GM12875 (cell line): Measurements from ENCODE around the gene KCNIP4.
A peak's percentile ranks its signal among the peaks of the same experiment; 100 is the strongest.

Experiments used
- H3K4me3 ChIP-seq: one replicate; pipeline ENCODE4 v1.5.1; 2011; ENCODE audit warnings: low read depth, low read length, control low read depth
- TF ChIP-seq, protein P1 (sequence below): IDR thresholded peaks from 2 replicates; pipeline ENCODE4 v1.5.1; 2011; ENCODE audit warnings: low read depth, mild to moderate bottlenecking, control low read depth, inconsistent platforms, low read length, moderate library complexity, borderline replicate concordance; ENCODE audit not compliant: insufficient read depth

KCNIP4 gene

GRCh38 chr4:21469438-21470300, 478.9 kb downstream of the KCNIP4 start:
- TF ChIP-seq, protein P1, sequence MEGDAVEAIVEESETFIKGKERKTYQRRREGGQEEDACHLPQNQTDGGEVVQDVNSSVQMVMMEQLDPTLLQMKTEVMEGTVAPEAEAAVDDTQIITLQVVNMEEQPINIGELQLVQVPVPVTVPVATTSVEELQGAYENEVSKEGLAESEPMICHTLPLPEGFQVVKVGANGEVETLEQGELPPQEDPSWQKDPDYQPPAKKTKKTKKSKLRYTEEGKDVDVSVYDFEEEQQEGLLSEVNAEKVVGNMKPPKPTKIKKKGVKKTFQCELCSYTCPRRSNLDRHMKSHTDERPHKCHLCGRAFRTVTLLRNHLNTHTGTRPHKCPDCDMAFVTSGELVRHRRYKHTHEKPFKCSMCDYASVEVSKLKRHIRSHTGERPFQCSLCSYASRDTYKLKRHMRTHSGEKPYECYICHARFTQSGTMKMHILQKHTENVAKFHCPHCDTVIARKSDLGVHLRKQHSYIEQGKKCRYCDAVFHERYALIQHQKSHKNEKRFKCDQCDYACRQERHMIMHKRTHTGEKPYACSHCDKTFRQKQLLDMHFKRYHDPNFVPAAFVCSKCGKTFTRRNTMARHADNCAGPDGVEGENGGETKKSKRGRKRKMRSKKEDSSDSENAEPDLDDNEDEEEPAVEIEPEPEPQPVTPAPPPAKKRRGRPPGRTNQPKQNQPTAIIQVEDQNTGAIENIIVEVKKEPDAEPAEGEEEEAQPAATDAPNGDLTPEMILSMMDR = peak; percentile 19; the same call in 1 of the 2 replicates
- H3K4me3 ChIP-seq = no peak overlapping the region

- TF ChIP-seq, protein P1 = no peak
- H3K4me3 ChIP-seq = no peak overlapping the region
Measured at GRCh38 chr4:21467551-21467950, 481.0 kb downstream of the KCNIP4 start.

GRCh38 chr4:21457086-21457840, 491.3 kb downstream of the KCNIP4 start:
- H3K4me3 ChIP-seq = no peak overlapping the region
- TF ChIP-seq, protein P1 = no peak

GRCh38 chr4:21454831-21455230, 493.7 kb downstream of the KCNIP4 start:
- H3K4me3 ChIP-seq = no peak overlapping the region
- TF ChIP-seq, protein P1 = no peak

DNA sequence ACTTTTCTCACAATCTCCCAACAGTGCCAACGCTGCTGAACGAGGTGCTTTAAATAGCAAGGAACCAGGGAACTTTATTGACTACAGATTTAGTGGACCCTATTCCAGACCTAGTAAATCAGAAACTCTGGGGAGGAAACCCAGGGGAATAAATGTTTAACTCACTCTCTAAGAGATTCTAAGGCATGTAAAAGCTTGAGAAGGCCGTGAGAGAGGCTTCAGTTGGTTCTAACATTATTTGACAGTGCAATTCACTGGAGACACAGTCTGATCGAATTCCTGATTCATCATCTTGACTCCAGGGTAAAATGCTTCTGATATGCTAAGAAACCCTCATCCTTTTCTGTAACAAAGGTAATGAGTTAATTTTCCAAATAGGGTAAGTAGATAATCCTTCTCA, 494.4 kb downstream of the KCNIP4 start:
- H3K4me3 ChIP-seq = no peak overlapping the region

DNA sequence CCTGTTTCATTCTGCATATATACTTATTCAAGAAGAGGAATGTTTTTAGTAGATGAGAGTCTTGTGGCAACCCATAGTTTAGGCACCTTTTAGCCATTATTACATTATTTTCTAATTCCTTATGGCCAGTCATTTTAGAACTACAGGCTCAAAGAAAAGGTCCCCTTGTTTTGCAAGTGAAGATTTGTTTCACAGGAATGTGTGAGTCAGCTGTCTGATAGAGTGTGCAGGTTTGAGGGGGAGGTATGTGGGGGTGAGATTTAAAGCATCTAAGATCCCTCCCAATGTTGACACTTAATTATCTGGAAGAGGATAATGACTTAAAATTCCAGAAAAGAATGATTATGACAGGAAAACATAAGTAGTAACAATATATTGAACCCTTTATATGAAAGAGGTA, 495.6 kb downstream of the KCNIP4 start:
- TF ChIP-seq, protein P1 = no peak
- no peak overlapping the region for H3K4me3 ChIP-seq

More for the DNA sequence above, 494.4 kb downstream of the KCNIP4 start:
- TF ChIP-seq, protein P1 = no peak
